H9 (cell line): ENCODE measurements around the gene C11orf21. TPM values are rescaled to one million over a fixed set of nuclear protein-coding genes. Genes with fewer than 3 reads are reported as not detected.

Experiments used
- DNase-seq: peaks from one replicate; pipeline ENCODE4 v3.0.0-alpha.2; 2017
- H2AFZ ChIP-seq: one replicate; pipeline ENCODE4 v1.6.1; 2013; ENCODE audit warnings: mild to moderate bottlenecking, low read length, control low read depth, moderate library complexity
- H2AK5ac ChIP-seq: 2 replicates; pipeline ENCODE4 v1.6.1; 2013; ENCODE audit warnings: low read length, control low read depth, mixed read lengths; ENCODE audit not compliant: insufficient read length
- H2BK120ac ChIP-seq: one replicate; pipeline ENCODE4 v1.6.1; 2013; ENCODE audit warnings: low read depth, mild to moderate bottlenecking, low read length, control low read depth, inconsistent platforms; ENCODE audit not compliant: poor library complexity, severe bottlenecking
- H2BK12ac ChIP-seq: 2 replicates; pipeline ENCODE4 v1.6.1; 2013; ENCODE audit warnings: low read length, control low read depth, mixed read lengths, low read depth; ENCODE audit not compliant: insufficient read length
- H2BK15ac ChIP-seq: 2 replicates; pipeline ENCODE4 v1.6.1; 2013; ENCODE audit warnings: low read depth, low read length, control low read depth
- H2BK20ac ChIP-seq: one replicate; pipeline ENCODE4 v1.6.1; 2013; ENCODE audit warnings: low read depth, mild to moderate bottlenecking, low read length, control low read depth, inconsistent platforms; ENCODE audit not compliant: poor library complexity, severe bottlenecking
- H2BK5ac ChIP-seq: 2 replicates; pipeline ENCODE4 v1.6.1; 2013; ENCODE audit warnings: low read length, control low read depth, mixed read lengths; ENCODE audit not compliant: insufficient read length
- H3K14ac ChIP-seq: 2 replicates; pipeline ENCODE4 v1.6.1; 2013; ENCODE audit warnings: low read length, control low read depth; ENCODE audit not compliant: insufficient read depth
- H3K18ac ChIP-seq: 2 replicates; pipeline ENCODE4 v1.6.1; 2013; ENCODE audit warnings: low read depth, mild to moderate bottlenecking, mixed read lengths, low read length, control low read depth; ENCODE audit not compliant: insufficient read length
- H3K23ac ChIP-seq: 2 replicates; pipeline ENCODE4 v1.6.1; 2013; ENCODE audit warnings: low read length, control low read depth, mixed read lengths, low read depth; ENCODE audit not compliant: insufficient read length
- H3K23me2 ChIP-seq: 2 replicates; pipeline ENCODE4 v1.6.1; 2013; ENCODE audit warnings: low read depth, mild to moderate bottlenecking, mixed read lengths, low read length, control low read depth; ENCODE audit not compliant: insufficient read length, poor library complexity, severe bottlenecking
- H3K27ac ChIP-seq: 2 replicates; pipeline ENCODE4 v1.5.1; 2013; ENCODE audit warnings: low read length, control low read depth, mixed read lengths, low read depth; ENCODE audit not compliant: insufficient read length
- H3K27me3 ChIP-seq: 2 replicates; pipeline ENCODE4 v1.6.1; 2013; ENCODE audit warnings: low read length, control low read depth, inconsistent platforms; ENCODE audit not compliant: insufficient read depth
- H3K4ac ChIP-seq: 2 replicates; pipeline ENCODE4 v1.6.1; 2013; ENCODE audit warnings: low read depth, mild to moderate bottlenecking, control low read depth, inconsistent platforms, low read length, moderate library complexity
- H3K4me1 ChIP-seq: 2 replicates; pipeline ENCODE4 v1.6.1; 2013; ENCODE audit warnings: low read length, control low read depth, inconsistent platforms; ENCODE audit not compliant: insufficient read depth
- H3K4me2 ChIP-seq: 2 replicates; pipeline ENCODE4 v1.6.1; 2013; ENCODE audit warnings: low read length, control low read depth, mixed read lengths; ENCODE audit not compliant: insufficient read length, insufficient read depth
- H3K56ac ChIP-seq: 2 replicates; pipeline ENCODE4 v1.6.1; 2013; ENCODE audit warnings: low read depth, mild to moderate bottlenecking, mixed read lengths, low read length, control low read depth; ENCODE audit not compliant: insufficient read length
- H3K79me1 ChIP-seq: 2 replicates; pipeline ENCODE4 v1.6.1; 2013; ENCODE audit warnings: low read depth, mild to moderate bottlenecking, moderate library complexity, low read length, control low read depth, inconsistent platforms; ENCODE audit not compliant: insufficient read depth, poor library complexity, severe bottlenecking
- H3K79me2 ChIP-seq: 2 replicates; pipeline ENCODE4 v1.6.1; 2013; ENCODE audit warnings: low read length, control low read depth, inconsistent platforms; ENCODE audit not compliant: insufficient read depth
- H3K9ac ChIP-seq: 2 replicates; pipeline ENCODE4 v1.6.1; 2013; ENCODE audit warnings: low read length, control low read depth, mixed read lengths; ENCODE audit not compliant: insufficient read length; ENCODE audit errors: extremely low read depth
- H3K9me3 ChIP-seq: one replicate; pipeline ENCODE4 v1.6.1; 2013; ENCODE audit warnings: low read depth, low read length, inconsistent platforms; ENCODE audit not compliant: control insufficient read depth
- H3T11ph ChIP-seq: one replicate; pipeline ENCODE4 v1.6.1; 2013; ENCODE audit warnings: mild to moderate bottlenecking, low read length, control low read depth, inconsistent platforms
- H4K20me1 ChIP-seq: one replicate; pipeline ENCODE4 v1.6.1; 2013; ENCODE audit not compliant: control insufficient read depth, insufficient read length, insufficient read depth
- H4K5ac ChIP-seq: 2 replicates; pipeline ENCODE4 v1.6.1; 2013; ENCODE audit warnings: low read depth, mild to moderate bottlenecking, mixed read lengths, low read length, control low read depth; ENCODE audit not compliant: insufficient read length
- H4K8ac ChIP-seq: replicated peaks from 2 replicates; pipeline ENCODE4 v1.6.1; 2013; ENCODE audit warnings: low read length, control low read depth, mixed read lengths, low read depth; ENCODE audit not compliant: insufficient read length
- H4K91ac ChIP-seq: 2 replicates; pipeline ENCODE4 v1.6.1; 2013; ENCODE audit warnings: low read depth, mild to moderate bottlenecking, moderate library complexity, mixed read lengths, low read length, control low read depth; ENCODE audit not compliant: insufficient read length
- H3K27ac Mint-ChIP-seq, 3 experiments: 2 replicates in 2 of 3; 3 replicates in 1 of 3; pipeline ENCODE4 v1.8.0; 2020 to 2021; ENCODE audit warnings: mixed read lengths in 3 of 3, mild to moderate bottlenecking in 1 of 3, moderate library complexity in 1 of 3
- H3K27me3 Mint-ChIP-seq: 2 replicates; pipeline ENCODE4 v1.8.0; 2021; ENCODE audit warnings: low read depth, mild to moderate bottlenecking, moderate library complexity, mixed read lengths
- H3K36me3 Mint-ChIP-seq, 3 experiments: 2 replicates in 2 of 3; 3 replicates in 1 of 3; pipeline ENCODE4 v1.8.0; 2020 to 2021; ENCODE audit warnings: low read depth in 3 of 3, mixed read lengths in 3 of 3; ENCODE audit not compliant: insufficient read depth in 1 of 3
- H3K4me1 Mint-ChIP-seq, 2 experiments: 2 replicates each; pipeline ENCODE4 v1.8.0; 2020; ENCODE audit warnings: mixed read lengths in 2 of 2
- H3K4me3 Mint-ChIP-seq, 2 experiments: 2 replicates in 1 of 2; 3 replicates in 1 of 2; pipeline ENCODE4 v1.8.0; 2020 to 2021; ENCODE audit warnings: mild to moderate bottlenecking in 2 of 2, mixed read lengths in 2 of 2, moderate library complexity in 1 of 2
- H3K9me3 Mint-ChIP-seq, 2 experiments: 2 replicates in 1 of 2; 3 replicates in 1 of 2; pipeline ENCODE4 v1.8.0; 2020; ENCODE audit warnings: mild to moderate bottlenecking in 2 of 2, mixed read lengths in 2 of 2, moderate library complexity in 1 of 2
- WGBS: extraction: QIAGEN DNeasy Blood & Tissue Kit; methylation state at CpG from one replicate; pipeline ENCODE4 v1.1.7; 2013; ENCODE audit warnings: missing lambda C conversion rate, low lambda C conversion rate, mixed read lengths; ENCODE audit not compliant: insufficient read length; ENCODE audit errors: extremely low coverage; 5-methylcytosine and 5-hydroxymethylcytosine counted together
- total RNA-seq: library from RNA; stranded (reverse); gene quantifications from 2 replicates; pipeline ENCODE4 v1.2.1, GENCODE V29; 2021
- TF ChIP-seq, protein P1 (sequence below): fragments of 200-600 bp; sonication (generic); conservative IDR thresholded peaks from 3 replicates; pipeline ENCODE4 v1.8.0; 2021; ENCODE audit warnings: antibody characterized with exemption, mild to moderate bottlenecking

Gene C11orf21
- total RNA-seq, 1 experiment from 2014 or later = not detected

DNA sequence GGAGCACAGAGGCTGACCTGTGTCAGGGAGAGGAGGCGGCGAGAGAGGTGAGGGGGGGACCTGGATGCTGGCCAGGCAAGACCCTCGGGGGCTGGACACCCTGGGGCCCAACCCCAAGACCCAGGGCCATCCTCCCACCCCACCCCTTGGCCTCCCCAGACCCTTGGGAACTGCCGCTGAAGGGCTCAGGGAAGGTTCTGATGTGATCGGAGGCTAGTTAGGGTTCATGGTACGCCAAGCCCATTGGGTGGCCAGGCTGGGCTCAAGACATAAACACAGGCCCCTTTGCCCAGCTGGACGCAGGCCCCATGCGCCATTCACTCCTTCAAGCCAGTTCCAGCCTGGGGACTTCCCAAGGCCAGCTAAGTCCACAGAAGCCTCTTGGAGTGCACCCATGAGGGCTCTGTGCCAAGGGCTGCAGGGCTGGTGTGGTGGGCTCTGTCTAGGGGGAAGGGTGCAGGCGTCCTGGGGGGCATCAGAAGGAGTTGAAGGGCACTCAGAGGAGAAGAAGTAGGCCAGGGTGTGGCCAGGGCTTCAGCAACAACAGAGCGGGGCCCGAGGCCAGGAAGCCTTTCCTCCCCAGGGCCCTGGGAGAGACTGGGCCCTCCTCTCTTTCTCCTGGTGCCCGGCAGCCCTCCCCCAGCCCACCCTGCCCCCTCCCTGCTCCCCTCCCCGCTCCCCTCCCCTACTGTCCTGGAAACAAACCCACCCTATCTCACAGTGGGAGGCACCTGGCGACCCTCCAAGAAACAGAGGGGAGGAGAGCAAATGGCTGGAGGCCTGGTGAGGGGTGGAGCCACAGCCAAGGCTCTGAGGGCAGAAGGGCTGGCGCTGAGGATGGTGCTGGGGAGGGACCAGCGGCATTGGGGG, 13.0 kb upstream of the C11orf21 start:
- H3K23ac ChIP-seq = no peak overlapping the region
- WGBS = no CpG with 5 or more reads among the region's 16 CpGs
- no peak overlapping the region for H3T11ph ChIP-seq
- no peaks in the 10 kb centered on the region for H3K36me3 Mint-ChIP-seq
- no peaks in the 10 kb centered on the region for H3K23me2 ChIP-seq
- no peak overlapping the region for H4K91ac ChIP-seq
- H3K9me3 ChIP-seq = no peaks in the 10 kb centered on the region
- no peak overlapping the region for H2BK20ac ChIP-seq
- H4K20me1 ChIP-seq = no peaks in the 10 kb centered on the region
- peaks cover 0 to 3% of the 10 kb centered on the region in 2 experiments; a peak in 1 of 5 replicates for H3K9me3 Mint-ChIP-seq
- TF ChIP-seq, protein P1, sequence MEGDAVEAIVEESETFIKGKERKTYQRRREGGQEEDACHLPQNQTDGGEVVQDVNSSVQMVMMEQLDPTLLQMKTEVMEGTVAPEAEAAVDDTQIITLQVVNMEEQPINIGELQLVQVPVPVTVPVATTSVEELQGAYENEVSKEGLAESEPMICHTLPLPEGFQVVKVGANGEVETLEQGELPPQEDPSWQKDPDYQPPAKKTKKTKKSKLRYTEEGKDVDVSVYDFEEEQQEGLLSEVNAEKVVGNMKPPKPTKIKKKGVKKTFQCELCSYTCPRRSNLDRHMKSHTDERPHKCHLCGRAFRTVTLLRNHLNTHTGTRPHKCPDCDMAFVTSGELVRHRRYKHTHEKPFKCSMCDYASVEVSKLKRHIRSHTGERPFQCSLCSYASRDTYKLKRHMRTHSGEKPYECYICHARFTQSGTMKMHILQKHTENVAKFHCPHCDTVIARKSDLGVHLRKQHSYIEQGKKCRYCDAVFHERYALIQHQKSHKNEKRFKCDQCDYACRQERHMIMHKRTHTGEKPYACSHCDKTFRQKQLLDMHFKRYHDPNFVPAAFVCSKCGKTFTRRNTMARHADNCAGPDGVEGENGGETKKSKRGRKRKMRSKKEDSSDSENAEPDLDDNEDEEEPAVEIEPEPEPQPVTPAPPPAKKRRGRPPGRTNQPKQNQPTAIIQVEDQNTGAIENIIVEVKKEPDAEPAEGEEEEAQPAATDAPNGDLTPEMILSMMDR = no peak
- H3K4me1 ChIP-seq = no peaks in the 10 kb centered on the region
- no peaks in the 10 kb centered on the region for H3K79me2 ChIP-seq
- H3K4me1 Mint-ChIP-seq = no peaks in the 10 kb centered on the region
- DNase-seq = no peak
- H2BK12ac ChIP-seq = no peak overlapping the region
- no peak overlapping the region for H3K4me2 ChIP-seq
- H3K9ac ChIP-seq = no peak overlapping the region
- H3K14ac ChIP-seq = no peak overlapping the region
- no peak overlapping the region for H2AK5ac ChIP-seq
- H4K8ac ChIP-seq = no peak overlapping the region
- peaks cover 15% of the 10 kb centered on the region for H3K27me3 Mint-ChIP-seq
- H2BK5ac ChIP-seq = no peak overlapping the region
- no peak overlapping the region for H3K4me3 Mint-ChIP-seq
- no peak overlapping the region for H2BK15ac ChIP-seq
- H3K56ac ChIP-seq = no peak overlapping the region
- no peak overlapping the region for H3K4ac ChIP-seq
- H4K5ac ChIP-seq = no peak overlapping the region
- H3K27me3 ChIP-seq = no peaks in the 10 kb centered on the region
- H2AFZ ChIP-seq = no peak overlapping the region
- H3K18ac ChIP-seq = no peak overlapping the region
- H2BK120ac ChIP-seq = no peak overlapping the region
- peak overlapping the region in 1 of 3 experiments; percentile 18; a peak in 1 of 7 replicates for H3K27ac Mint-ChIP-seq
- H3K79me1 ChIP-seq = no peaks in the 10 kb centered on the region
- no peak overlapping the region for H3K27ac ChIP-seq
